Hepatocyte (in vitro differentiated cells): ENCODE data around the gene CRISPLD2.

Experiments
- CTCF ChIP-seq: fragments of 200-600 bp; sonication (generic); IDR thresholded peaks from 2 replicates; pipeline ENCODE4 v1.5.1; 2016; ENCODE audit warnings: antibody characterized with exemption, mild to moderate bottlenecking; ENCODE audit not compliant: poor library complexity
- EZH2 ChIP-seq: fragments of 200-600 bp; sonication (generic); IDR thresholded peaks from 2 replicates; pipeline ENCODE4 v1.6.1; 2016; ENCODE audit warnings: antibody characterized with exemption, mild to moderate bottlenecking, borderline replicate concordance
- EZH2phosphoT487 ChIP-seq: fragments of 200-600 bp; sonication (generic); IDR thresholded peaks from one replicate; pipeline ENCODE4 v1.6.1; 2018; ENCODE audit warnings: antibody characterized with exemption, mild to moderate bottlenecking, low read depth, moderate library complexity; ENCODE audit not compliant: unreplicated experiment, severe bottlenecking

- TF ChIP-seq CTCF (no peak), EZH2 (no peak), EZH2phosphoT487 (no peak)
Observed at GRCh38 chr16:84818133-84818532, 1.7 kb upstream of the CRISPLD2 start.
